HG03520 (cell line): ENCODE measurements around the gene WDR54.
"Not testable (repeated sequence)": the region's sequence is repeated elsewhere in the genome, so short reads cannot be mapped to it uniquely, and the experiment has no call there.

Experiments used
- ATAC-seq: cut with Tn5 transposase; IDR thresholded peaks from one replicate; pipeline ENCODE4 v1.9.1; 2021; ENCODE audit warnings: mild to moderate bottlenecking, moderate library complexity; ENCODE audit not compliant: unreplicated experiment

WDR54 gene

GRCh38 chr2:74454654-74455511, 33.4 kb downstream of the WDR54 start, which contains the start of gene INO80B:
Gene INO80B, plus strand, starts transcription at chr2:74455087. Its CDS starts 30 bp downstream, at chr2:74455117.
- ATAC-seq = peak; percentile 34

GRCh38 chr2:74457129-74457548, 35.6 kb downstream of the WDR54 start:
- no peak for ATAC-seq

GRCh38 chr2:74457549-74458131, 36.1 kb downstream of the WDR54 start:
- peak; percentile 29 for ATAC-seq

GRCh38 chr2:74458132-74458937, 36.8 kb downstream of the WDR54 start, which contains the start of gene WBP1:
Gene WBP1, plus strand, starts transcription at chr2:74458438. Its CDS starts 165 bp downstream, at chr2:74458603.
- ATAC-seq = peak; percentile 80

- no peak for ATAC-seq
These were observed 37.4 kb downstream of the WDR54 start for GRCh38 chr2:74458938-74459363.

- ATAC-seq = not testable (repeated sequence)
These were observed 38.1 kb downstream of the WDR54 start for GRCh38 chr2:74459503-74460118.

GRCh38 chr2:74460187-74460586, 38.7 kb downstream of the WDR54 start:
- ATAC-seq = not testable (repeated sequence)

GRCh38 chr2:74461187-74462053, 39.9 kb downstream of the WDR54 start:
- ATAC-seq = no peak

- ATAC-seq = no peak
These were observed 40.7 kb downstream of the WDR54 start for GRCh38 chr2:74462054-74462785.

GRCh38 chr2:74462786-74463105, 41.2 kb downstream of the WDR54 start:
- ATAC-seq = no peak

- no peak for ATAC-seq
These were observed 42.9 kb downstream of the WDR54 start for GRCh38 chr2:74464406-74464805.

- not testable (repeated sequence) for ATAC-seq
These were observed 49.2 kb downstream of the WDR54 start for GRCh38 chr2:74470742-74471141.

- no peak for ATAC-seq
These were observed 50.0 kb downstream of the WDR54 start for GRCh38 chr2:74471332-74472065.

- peak; percentile 61 for ATAC-seq
These were observed 50.8 kb downstream of the WDR54 start, which contains the start of gene MRPL53 for GRCh38 chr2:74472086-74472944. Gene MRPL53, minus strand, starts transcription at chr2:74472680. Its CDS starts 20 bp downstream, at chr2:74472660.

- peak; percentile 4 for ATAC-seq
These were observed 51.4 kb downstream of the WDR54 start for GRCh38 chr2:74472945-74473258.

GRCh38 chr2:74474481-74474880, 53.0 kb downstream of the WDR54 start:
- no peak for ATAC-seq

- no peak for ATAC-seq
These were observed 53.4 kb downstream of the WDR54 start for GRCh38 chr2:74474899-74475298.
